SK-N-SH (cell line): Measurements from ENCODE around the gene CPEB4. TPM values are rescaled to one million over a fixed set of nuclear protein-coding genes. Genes with fewer than 3 reads are reported as not detected.
A peak's percentile ranks its signal among the peaks of the same experiment; 100 is the strongest.

Source experiments
- CTCF ChIA-PET: fragments of 300-600, 350-600 bp; formaldehyde crosslinking; extraction: SDS; loops from one replicate; lab custom pipeline; 2021; lab: Yijun Ruan, JAX
- POLR2A ChIA-PET: fragments of 350-600 bp; sonication (Branson Sonifier 250); formaldehyde crosslinking; extraction: SDS; loops from one replicate; lab custom pipeline; 2020; ENCODE audit warnings: antibody characterized with exemption, inconsistent platforms; lab: Yijun Ruan, JAX
- DNase-seq: peaks from one replicate; pipeline ENCODE4 v3.0.0; 2012
- H2AFZ ChIP-seq: fragments of 200-600 bp; sonication (generic); 2 replicates; pipeline ENCODE4 v1.8.1; 2016; ENCODE audit warnings: antibody characterized with exemption, mild to moderate bottlenecking, low read depth
- H3F3A ChIP-seq: fragments of 200-600 bp; sonication (generic); replicated peaks from 2 replicates; pipeline ENCODE3; 2016; ENCODE audit warnings: antibody characterized with exemption, mild to moderate bottlenecking; ENCODE audit not compliant: insufficient read depth
- H3K27ac ChIP-seq, 2 experiments: fragments of 200-500 bp in 1 of 2; fragments of 200-600 bp in 1 of 2; sonication (Bioruptor generic) in 1 of 2; sonication (generic), shearing (Covaris generic) in 1 of 2; 2 replicates each; pipeline versions ENCODE4 v1.5.1 to v1.6.1; 2014 to 2016; ENCODE audit warnings: low read depth in 2 of 2, inconsistent platforms in 1 of 2, low read length in 1 of 2, mild to moderate bottlenecking in 1 of 2, mixed read lengths in 1 of 2
- H3K27me3 ChIP-seq: fragments of 200-600 bp; sonication (generic), shearing (Covaris generic); 2 replicates; pipeline ENCODE4 v1.6.1; 2016; ENCODE audit warnings: mixed run types; ENCODE audit not compliant: insufficient read depth
- H3K36me3 ChIP-seq, 2 experiments: fragments of 200-500 bp in 1 of 2; fragments of 200-600 bp in 1 of 2; sonication (Bioruptor generic) in 1 of 2; sonication (generic) in 1 of 2; replicated peaks in 1 of 2; 2 replicates each; pipeline versions ENCODE3 to v1.5.1; 2014 to 2016; ENCODE audit warnings: low read length in 1 of 2, mild to moderate bottlenecking in 1 of 2; ENCODE audit not compliant: insufficient read depth in 2 of 2, control insufficient read depth in 1 of 2
- H3K4me1 ChIP-seq, 2 experiments: fragments of 200-500 bp in 1 of 2; fragments of 200-600 bp in 1 of 2; sonication (Bioruptor generic) in 1 of 2; sonication (generic), shearing (Covaris generic) in 1 of 2; 2 replicates each; pipeline versions ENCODE4 v1.5.1 to v1.6.1; 2014 to 2016; ENCODE audit warnings: low read depth in 1 of 2, low read length in 1 of 2, mixed run types in 1 of 2; ENCODE audit not compliant: insufficient read depth in 2 of 2, control insufficient read depth in 1 of 2
- H3K4me2 ChIP-seq: fragments of 200-600 bp; sonication (generic), shearing (Covaris generic); 2 replicates; pipeline ENCODE4 v1.6.1; 2017; ENCODE audit warnings: mixed run types
- H3K4me3 ChIP-seq, 2 experiments: fragments of 200-500 bp in 1 of 2; fragments of 200-600 bp in 1 of 2; sonication (Bioruptor generic) in 1 of 2; sonication (generic), shearing (Covaris generic) in 1 of 2; 2 replicates each; pipeline versions ENCODE4 v1.5.1 to v1.8.1; 2014 to 2016; ENCODE audit warnings: low read depth in 2 of 2, inconsistent platforms in 1 of 2, low read length in 1 of 2, mild to moderate bottlenecking in 1 of 2, mixed read lengths in 1 of 2, moderate library complexity in 1 of 2
- H3K79me2 ChIP-seq: fragments of 200-600 bp; sonication (generic); 2 replicates; pipeline ENCODE4 v1.8.1; 2017; ENCODE audit warnings: mild to moderate bottlenecking; ENCODE audit not compliant: insufficient read depth
- H3K9ac ChIP-seq: fragments of 200-600 bp; sonication (generic); 2 replicates; pipeline ENCODE4 v1.6.1; 2017; ENCODE audit warnings: mixed run types
- H3K9me2 ChIP-seq: fragments of 200-600 bp; sonication (generic); 2 replicates; pipeline ENCODE4 v1.6.1; 2017; ENCODE audit warnings: mixed run types
- H3K9me3 ChIP-seq: fragments of 200-600 bp; sonication (generic); 2 replicates; pipeline ENCODE4 v1.6.1; 2017; ENCODE audit warnings: mixed run types, mild to moderate bottlenecking, moderate library complexity
- H4K20me1 ChIP-seq: fragments of 200-600 bp; sonication (generic); 2 replicates; pipeline ENCODE4 v1.6.1; 2017; ENCODE audit warnings: mild to moderate bottlenecking, mixed run types; ENCODE audit not compliant: insufficient read depth
- CHD2 ChIP-seq: fragments of 150-350 bp; IDR thresholded peaks from 2 replicates; pipeline ENCODE4 v1.6.1; 2018; ENCODE audit warnings: low read length; ENCODE audit not compliant: partially characterized antibody
- FOSL2 ChIP-seq: IDR thresholded peaks from 2 replicates; pipeline ENCODE4 v1.4.0; 2012; ENCODE audit warnings: low read depth, mild to moderate bottlenecking, moderate library complexity, borderline replicate concordance
- FOXM1 ChIP-seq: IDR thresholded peaks from 2 replicates; pipeline ENCODE4 v1.4.0; 2012; ENCODE audit warnings: low read depth, mild to moderate bottlenecking
- MEF2A ChIP-seq: IDR thresholded peaks from 2 replicates; pipeline ENCODE4 v1.4.0; 2012; ENCODE audit warnings: low read depth, borderline replicate concordance
- RCOR1 ChIP-seq: fragments of 150-350 bp; IDR thresholded peaks from 2 replicates; pipeline ENCODE4 v1.6.1; 2017; ENCODE audit warnings: antibody characterized with exemption, low read length
- SIN3A ChIP-seq: IDR thresholded peaks from 2 replicates; pipeline ENCODE4 v1.6.1; 2012; ENCODE audit warnings: low read depth, mild to moderate bottlenecking, low read length, moderate library complexity, borderline replicate concordance
- SMC3 ChIP-seq: IDR thresholded peaks from 2 replicates; pipeline ENCODE4 v1.6.1; 2012; ENCODE audit warnings: low read depth, low read length, improper control_type of control experiment
- TCF12 ChIP-seq: IDR thresholded peaks from 2 replicates; pipeline ENCODE4 v1.4.0; 2012
- TEAD4 ChIP-seq: IDR thresholded peaks from 2 replicates; pipeline ENCODE4 v1.4.0; 2012; ENCODE audit warnings: mild to moderate bottlenecking, borderline replicate concordance; ENCODE audit not compliant: insufficient read depth
- YY1 ChIP-seq: IDR thresholded peaks from 2 replicates; pipeline ENCODE4 v1.4.0; 2012; ENCODE audit warnings: low read depth, mild to moderate bottlenecking
- WGBS: methylation state at CpG from one replicate; pipeline ENCODE4 v1.1.6; 2017; ENCODE audit warnings: low lambda C conversion rate; 5-methylcytosine and 5-hydroxymethylcytosine counted together
- polyA plus RNA-seq, 3 experiments: library from polyadenylated mRNA; depleted of rRNA; stranded (reverse); fragments of >200 nt; gene quantifications; 2 replicates each; pipeline ENCODE4 v1.2.3, GENCODE V29; 2012
- TF ChIP-seq, protein P1 (sequence below): fragments of 150-350 bp; IDR thresholded peaks from 2 replicates; pipeline ENCODE4 v1.6.1; 2016; ENCODE audit warnings: mild to moderate bottlenecking, low read depth, low read length
- TF ChIP-seq, protein P2 (sequence below): fragments of 200-600 bp; sonication (generic); IDR thresholded peaks from 2 replicates; pipeline ENCODE4 v1.6.1; 2017; ENCODE audit warnings: antibody characterized with exemption, mild to moderate bottlenecking, moderate library complexity
- TF ChIP-seq, protein P3 (sequence below): fragments of 150-350 bp; IDR thresholded peaks from 2 replicates; pipeline ENCODE4 v1.6.1; 2017; ENCODE audit warnings: antibody characterized with exemption, low read length, low read depth, borderline replicate concordance
- TF ChIP-seq, protein P4 (sequence below): IDR thresholded peaks from 2 replicates; pipeline ENCODE4 v1.6.1; 2012; ENCODE audit warnings: mild to moderate bottlenecking, low read depth, low read length, moderate library complexity
- TF ChIP-seq, protein P5 (sequence below): IDR thresholded peaks from 2 replicates; pipeline ENCODE4; 2012

The CPEB4 gene
- polyA plus RNA-seq, 1 of the 3 experiments (the other 2 are of a cell fraction): 6.8 TPM

DNA sequence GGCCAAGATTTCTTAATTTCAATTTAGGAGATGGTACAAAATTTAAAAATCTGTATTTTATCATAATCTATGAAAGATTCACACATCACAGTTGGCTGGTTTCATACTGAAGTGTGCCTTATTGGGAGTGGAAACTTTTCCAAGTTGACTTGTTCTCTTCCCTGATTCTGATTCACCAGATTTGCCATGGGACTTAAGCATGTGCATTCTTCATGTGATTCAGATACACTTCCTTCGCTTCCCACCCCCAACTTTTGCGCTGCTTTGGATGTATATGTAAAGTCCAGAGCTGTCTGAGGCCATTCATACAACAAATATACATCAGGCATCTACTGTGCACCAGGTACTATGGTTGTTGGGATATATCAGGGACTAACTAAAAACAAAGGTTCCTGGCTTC, 34.4 kb downstream of the CPEB4 start (continued):
- TF ChIP-seq FOSL2 (no peak), FOXM1 (no peak), TCF12 (no peak), YY1 (no peak)

DNA sequence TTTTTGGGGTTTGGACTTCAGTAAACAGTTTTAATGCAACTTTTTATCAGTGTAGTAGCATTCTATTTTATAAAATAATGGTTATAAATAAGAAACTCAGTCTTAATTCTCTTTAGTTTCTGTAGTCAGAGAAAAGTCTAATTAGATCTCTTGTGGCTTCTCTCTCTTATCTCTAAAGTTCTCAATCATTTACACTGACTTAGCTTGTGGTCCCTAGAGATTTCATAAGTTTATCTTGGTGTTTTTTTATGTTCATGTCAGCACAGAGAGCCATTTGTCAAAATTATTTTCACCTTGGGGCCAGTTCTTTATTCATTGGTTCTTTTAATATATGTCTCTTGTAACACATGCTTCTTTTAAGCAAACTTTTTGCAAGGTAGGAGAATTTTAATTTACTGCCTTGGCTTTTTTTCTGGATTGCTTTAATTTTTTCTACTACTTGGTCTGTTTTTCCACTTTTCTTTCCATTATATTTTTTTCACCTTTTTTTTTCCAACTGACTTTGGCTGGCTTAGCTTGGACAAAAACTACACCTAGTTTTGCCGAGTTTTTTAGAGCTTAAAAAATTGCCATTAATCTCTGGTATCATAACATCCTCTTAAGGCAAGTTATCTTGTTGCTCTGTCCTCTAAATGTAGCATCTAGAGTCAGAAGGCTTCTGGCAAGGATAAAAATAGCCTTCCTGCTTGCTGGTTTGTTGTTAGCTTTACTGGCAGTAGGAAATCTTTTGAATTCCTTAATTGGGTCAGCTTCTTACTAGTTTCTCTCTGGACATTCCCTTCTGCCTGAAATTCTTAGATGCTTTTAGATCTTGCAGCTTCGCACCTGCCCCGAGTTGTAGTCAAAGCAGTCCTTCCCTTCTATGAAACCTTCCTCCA, 35.3 kb downstream of the CPEB4 start:
- Histone ChIP-seq H3K36me3 (peaks cover 5% of the 10 kb centered on the region in 2 experiments), H3K9ac (0 out of 2 replicates have a peak overlapping the region, but pooled peaks have one; percentile 8), H3F3A (peaks cover 18% of the 10 kb centered on the region), H3K4me1 (peaks cover 20 to 33% of the 10 kb centered on the region in 2 experiments), H3K27ac (peak overlapping the region; percentile 49 to 79), H2AFZ (no peak overlapping the region), H3K79me2 (peaks cover 82% of the 10 kb centered on the region), H3K9me3 (no peaks in the 10 kb centered on the region), H3K27me3 (no peaks in the 10 kb centered on the region), H3K4me2 (peak overlapping the region; percentile 31; the same call in 1 of the 2 replicates), H4K20me1 (peaks cover 3% of the 10 kb centered on the region; the same call in 1 of the 2 replicates), H3K9me2 (no peaks in the 10 kb centered on the region), H3K4me3 (no peak overlapping the region)
- POLR2A ChIA-PET: no interaction called here
- CTCF ChIA-PET: interaction anchor here (1.0 to 2.7 kb wide), 5 partner anchors 9 to 298 kb away, joined by 3 to 23 read pairs (median 3); no protein-coding TSS in a partner anchor
- no peak for TF ChIP-seq SMC3
- 0 out of 2 replicates have a peak, but pooled peaks have one; percentile 12 for TF ChIP-seq TCF12
- no peak for TF ChIP-seq TEAD4
- TF ChIP-seq RCOR1: no peak
- TF ChIP-seq, protein P1, sequence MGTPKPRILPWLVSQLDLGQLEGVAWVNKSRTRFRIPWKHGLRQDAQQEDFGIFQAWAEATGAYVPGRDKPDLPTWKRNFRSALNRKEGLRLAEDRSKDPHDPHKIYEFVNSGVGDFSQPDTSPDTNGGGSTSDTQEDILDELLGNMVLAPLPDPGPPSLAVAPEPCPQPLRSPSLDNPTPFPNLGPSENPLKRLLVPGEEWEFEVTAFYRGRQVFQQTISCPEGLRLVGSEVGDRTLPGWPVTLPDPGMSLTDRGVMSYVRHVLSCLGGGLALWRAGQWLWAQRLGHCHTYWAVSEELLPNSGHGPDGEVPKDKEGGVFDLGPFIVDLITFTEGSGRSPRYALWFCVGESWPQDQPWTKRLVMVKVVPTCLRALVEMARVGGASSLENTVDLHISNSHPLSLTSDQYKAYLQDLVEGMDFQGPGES: no peak
- TF ChIP-seq SIN3A: no peak
- TF ChIP-seq, protein P2, sequence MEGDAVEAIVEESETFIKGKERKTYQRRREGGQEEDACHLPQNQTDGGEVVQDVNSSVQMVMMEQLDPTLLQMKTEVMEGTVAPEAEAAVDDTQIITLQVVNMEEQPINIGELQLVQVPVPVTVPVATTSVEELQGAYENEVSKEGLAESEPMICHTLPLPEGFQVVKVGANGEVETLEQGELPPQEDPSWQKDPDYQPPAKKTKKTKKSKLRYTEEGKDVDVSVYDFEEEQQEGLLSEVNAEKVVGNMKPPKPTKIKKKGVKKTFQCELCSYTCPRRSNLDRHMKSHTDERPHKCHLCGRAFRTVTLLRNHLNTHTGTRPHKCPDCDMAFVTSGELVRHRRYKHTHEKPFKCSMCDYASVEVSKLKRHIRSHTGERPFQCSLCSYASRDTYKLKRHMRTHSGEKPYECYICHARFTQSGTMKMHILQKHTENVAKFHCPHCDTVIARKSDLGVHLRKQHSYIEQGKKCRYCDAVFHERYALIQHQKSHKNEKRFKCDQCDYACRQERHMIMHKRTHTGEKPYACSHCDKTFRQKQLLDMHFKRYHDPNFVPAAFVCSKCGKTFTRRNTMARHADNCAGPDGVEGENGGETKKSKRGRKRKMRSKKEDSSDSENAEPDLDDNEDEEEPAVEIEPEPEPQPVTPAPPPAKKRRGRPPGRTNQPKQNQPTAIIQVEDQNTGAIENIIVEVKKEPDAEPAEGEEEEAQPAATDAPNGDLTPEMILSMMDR: no peak
- no peak for TF ChIP-seq FOXM1
- TF ChIP-seq, protein P3, sequence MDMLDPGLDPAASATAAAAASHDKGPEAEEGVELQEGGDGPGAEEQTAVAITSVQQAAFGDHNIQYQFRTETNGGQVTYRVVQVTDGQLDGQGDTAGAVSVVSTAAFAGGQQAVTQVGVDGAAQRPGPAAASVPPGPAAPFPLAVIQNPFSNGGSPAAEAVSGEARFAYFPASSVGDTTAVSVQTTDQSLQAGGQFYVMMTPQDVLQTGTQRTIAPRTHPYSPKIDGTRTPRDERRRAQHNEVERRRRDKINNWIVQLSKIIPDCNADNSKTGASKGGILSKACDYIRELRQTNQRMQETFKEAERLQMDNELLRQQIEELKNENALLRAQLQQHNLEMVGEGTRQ: no peak
- TF ChIP-seq MEF2A: peak; percentile 56; the same call in 1 of the 2 replicates
- TF ChIP-seq, protein P4, sequence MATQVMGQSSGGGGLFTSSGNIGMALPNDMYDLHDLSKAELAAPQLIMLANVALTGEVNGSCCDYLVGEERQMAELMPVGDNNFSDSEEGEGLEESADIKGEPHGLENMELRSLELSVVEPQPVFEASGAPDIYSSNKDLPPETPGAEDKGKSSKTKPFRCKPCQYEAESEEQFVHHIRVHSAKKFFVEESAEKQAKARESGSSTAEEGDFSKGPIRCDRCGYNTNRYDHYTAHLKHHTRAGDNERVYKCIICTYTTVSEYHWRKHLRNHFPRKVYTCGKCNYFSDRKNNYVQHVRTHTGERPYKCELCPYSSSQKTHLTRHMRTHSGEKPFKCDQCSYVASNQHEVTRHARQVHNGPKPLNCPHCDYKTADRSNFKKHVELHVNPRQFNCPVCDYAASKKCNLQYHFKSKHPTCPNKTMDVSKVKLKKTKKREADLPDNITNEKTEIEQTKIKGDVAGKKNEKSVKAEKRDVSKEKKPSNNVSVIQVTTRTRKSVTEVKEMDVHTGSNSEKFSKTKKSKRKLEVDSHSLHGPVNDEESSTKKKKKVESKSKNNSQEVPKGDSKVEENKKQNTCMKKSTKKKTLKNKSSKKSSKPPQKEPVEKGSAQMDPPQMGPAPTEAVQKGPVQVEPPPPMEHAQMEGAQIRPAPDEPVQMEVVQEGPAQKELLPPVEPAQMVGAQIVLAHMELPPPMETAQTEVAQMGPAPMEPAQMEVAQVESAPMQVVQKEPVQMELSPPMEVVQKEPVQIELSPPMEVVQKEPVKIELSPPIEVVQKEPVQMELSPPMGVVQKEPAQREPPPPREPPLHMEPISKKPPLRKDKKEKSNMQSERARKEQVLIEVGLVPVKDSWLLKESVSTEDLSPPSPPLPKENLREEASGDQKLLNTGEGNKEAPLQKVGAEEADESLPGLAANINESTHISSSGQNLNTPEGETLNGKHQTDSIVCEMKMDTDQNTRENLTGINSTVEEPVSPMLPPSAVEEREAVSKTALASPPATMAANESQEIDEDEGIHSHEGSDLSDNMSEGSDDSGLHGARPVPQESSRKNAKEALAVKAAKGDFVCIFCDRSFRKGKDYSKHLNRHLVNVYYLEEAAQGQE: no peak
- TF ChIP-seq CHD2: no peak
- TF ChIP-seq, protein P5, sequence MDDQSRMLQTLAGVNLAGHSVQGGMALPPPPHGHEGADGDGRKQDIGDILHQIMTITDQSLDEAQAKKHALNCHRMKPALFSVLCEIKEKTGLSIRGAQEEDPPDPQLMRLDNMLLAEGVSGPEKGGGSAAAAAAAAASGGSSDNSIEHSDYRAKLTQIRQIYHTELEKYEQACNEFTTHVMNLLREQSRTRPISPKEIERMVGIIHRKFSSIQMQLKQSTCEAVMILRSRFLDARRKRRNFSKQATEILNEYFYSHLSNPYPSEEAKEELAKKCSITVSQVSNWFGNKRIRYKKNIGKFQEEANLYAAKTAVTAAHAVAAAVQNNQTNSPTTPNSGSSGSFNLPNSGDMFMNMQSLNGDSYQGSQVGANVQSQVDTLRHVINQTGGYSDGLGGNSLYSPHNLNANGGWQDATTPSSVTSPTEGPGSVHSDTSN: no peak
- 83% methylated on average over 3 of the region's 3 CpGs for WGBS
- no peak for DNase-seq
